M059J (cell line): ENCODE measurements around the gene HBS1L. TPM values are rescaled to one million over a fixed set of nuclear protein-coding genes. Genes with fewer than 3 reads are reported as not detected.

ENCODE experiments used
- DNase-seq: peaks from one replicate; pipeline ENCODE4 v3.0.0-alpha.2; 2012; ENCODE audit warnings: low read depth
- total RNA-seq: library from RNA; depleted of rRNA; stranded (reverse); fragments of >200 nt; shearing (Covaris generic); gene quantifications from 2 replicates; pipeline ENCODE4 v1.2.3, GENCODE V29; 2014

The HBS1L gene
- total RNA-seq, 1 experiment from 2014 or later: 137 TPM

DNA sequence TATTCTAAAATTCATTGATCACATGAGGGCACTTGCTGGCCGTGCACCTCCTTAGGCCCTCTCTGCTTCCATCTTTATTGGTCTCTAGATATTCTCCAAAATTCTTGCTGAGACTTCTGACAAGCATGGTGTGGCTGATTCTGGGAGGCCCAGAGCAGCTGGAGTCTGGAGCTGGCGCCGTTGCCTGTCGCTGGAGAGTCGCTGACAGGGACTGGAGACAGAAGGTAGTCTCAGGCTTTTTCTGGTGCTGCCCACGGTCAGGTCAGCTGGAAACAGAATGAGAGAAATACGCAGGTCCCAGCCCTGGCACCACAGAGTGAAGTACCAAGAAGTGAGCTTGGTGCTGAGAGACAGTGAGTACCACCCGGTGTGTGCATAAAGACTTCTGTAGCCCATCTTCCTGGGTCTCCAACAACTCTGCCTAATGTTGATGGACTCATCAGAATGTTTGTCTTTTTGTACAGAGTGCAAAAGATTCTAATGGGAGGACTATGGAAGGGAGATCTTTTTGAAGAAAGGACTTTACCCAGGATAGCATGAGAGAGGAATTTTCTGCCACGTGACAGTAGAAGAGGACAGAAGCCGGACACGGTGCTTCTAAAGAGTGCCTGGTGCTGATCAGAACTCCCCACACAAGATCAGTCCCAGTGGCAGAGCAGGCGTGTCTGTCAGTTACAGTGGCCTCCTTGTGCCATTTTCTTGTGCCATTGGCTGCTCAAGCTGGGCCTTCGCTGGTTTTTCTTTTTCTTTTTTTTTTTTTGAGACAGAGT is 102.9 kb downstream of the HBS1L start:
- DNase-seq: no peak

DNA sequence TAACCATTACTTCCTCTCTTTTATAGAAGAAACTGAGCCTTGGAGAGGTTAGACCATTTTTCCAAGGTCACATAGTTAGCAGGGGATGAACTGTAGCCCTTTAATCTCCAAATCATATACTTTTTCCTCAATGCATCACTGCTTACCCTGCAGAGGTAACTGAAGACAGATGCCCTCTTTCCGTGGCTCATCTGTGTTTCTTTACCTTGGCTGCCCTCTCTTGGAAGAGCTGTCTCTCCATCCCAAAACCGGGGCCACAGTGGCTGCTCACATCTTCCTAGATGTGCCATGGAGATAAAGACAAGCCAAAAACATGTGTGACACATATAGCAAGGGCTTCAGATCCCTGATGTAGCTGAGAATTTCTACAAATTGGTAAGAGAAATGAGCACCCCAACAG is 104.1 kb downstream of the HBS1L start:
- DNase-seq: no peak

DNA sequence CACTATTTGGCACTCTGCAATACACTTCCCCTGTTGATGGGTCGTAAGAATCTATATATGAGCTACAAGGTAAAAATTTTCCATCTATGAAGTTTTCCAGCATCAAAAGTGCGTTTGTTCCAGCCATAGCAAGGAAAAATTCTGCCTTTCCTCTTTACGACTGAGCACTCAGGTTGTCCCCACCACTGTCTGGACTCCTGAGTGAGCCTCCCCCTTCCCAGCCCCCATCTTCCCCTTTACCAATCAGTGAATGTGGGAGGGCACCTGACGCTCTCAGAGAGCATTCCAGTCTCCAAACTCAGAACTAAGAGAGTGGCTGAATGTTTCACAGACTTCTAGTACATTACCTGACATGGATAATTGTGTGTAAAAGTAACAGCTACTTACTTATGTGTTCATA is 104.7 kb downstream of the HBS1L start, which contains the start of gene ALDH8A1:
TSS of gene ALDH8A1 (minus strand) at position 175 of the 400 bp plus-strand sequence. CDS start at position 127, 48 bp downstream.
- no peak for DNase-seq

- no peak for DNase-seq
Measured at GRCh38 chr6:134948691-134949090, 105.9 kb downstream of the HBS1L start.

GRCh38 chr6:134948142-134948541 is 106.5 kb downstream of the HBS1L start:
- DNase-seq: no peak

DNA sequence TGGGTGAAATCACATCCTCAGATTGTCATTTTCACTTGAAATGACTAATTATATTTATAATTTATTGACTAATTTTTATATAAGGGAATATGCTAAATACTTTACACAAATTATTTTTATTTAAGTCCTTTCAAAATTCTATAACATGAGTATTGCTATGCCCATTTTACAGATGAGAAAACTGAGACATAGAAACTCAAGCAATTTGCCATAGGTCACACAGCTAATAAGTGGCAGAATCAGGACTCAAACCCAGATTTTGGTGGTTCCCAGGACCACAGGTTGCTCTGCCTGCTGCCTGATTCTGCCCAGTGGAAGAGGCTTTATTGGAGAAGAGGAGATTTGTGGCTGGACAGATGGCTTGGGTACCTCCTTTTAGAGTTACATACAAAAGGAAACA is 109.6 kb downstream of the HBS1L start:
- no peak for DNase-seq

DNA sequence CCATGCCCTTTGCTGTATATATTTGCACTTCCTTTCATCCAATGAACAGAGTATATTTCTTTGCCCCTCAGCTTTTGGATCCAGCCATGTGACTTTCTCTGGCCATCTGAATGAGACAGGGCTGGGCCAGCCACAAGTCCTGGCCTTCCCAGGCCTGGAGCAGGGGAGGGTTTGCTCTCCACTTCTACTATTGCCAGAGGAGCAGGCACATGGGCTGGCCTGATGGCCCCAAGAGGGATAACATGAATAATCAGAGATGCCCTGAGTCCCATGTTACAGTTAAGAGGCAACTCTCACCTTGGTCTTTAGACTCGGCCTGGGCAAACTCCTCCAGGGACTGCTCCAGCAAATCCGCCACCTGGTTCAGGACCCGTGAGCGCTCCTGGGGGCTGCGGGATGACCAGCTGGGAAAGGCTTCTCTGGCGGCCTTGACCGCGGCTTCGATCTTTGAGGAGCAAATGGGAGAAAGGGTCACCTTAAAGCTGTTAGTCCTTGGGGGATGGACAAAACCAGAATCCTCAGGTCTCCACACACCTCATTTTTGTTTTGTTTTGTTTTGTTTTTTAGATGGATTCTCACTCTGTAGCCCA is 111.0 kb downstream of the HBS1L start:
- DNase-seq: no peak

DNA sequence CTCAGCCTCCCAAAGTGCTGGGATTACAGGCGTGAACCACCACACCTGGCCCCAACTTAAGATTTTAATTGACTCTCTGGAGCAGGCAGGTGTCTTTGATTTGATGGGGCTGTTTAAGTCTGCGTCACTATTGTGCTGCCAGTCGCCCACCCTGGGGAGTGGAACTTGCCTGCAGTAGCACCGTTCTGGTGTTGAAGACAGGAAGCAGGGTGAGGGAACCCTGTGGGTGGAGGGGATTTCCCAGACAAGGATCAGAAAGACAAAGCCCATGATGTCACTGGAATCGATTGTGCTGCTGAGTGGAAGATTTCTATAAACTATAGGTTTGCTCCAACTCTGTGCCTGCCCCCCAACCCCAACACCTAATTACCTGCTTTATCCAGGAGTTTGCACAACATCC is 115.7 kb downstream of the HBS1L start:
- DNase-seq: no peak

- DNase-seq: peak; percentile 45
Measured at GRCh38 chr6:134937426-134937825, 117.2 kb downstream of the HBS1L start.

- DNase-seq: peak; percentile 87
Measured at GRCh38 chr6:134936931-134937330, 117.7 kb downstream of the HBS1L start.

GRCh38 chr6:134936476-134936875 is 118.1 kb downstream of the HBS1L start:
- no peak for DNase-seq

GRCh38 chr6:134934793-134935485 is 119.7 kb downstream of the HBS1L start:
- peak; percentile 53 for DNase-seq

DNA sequence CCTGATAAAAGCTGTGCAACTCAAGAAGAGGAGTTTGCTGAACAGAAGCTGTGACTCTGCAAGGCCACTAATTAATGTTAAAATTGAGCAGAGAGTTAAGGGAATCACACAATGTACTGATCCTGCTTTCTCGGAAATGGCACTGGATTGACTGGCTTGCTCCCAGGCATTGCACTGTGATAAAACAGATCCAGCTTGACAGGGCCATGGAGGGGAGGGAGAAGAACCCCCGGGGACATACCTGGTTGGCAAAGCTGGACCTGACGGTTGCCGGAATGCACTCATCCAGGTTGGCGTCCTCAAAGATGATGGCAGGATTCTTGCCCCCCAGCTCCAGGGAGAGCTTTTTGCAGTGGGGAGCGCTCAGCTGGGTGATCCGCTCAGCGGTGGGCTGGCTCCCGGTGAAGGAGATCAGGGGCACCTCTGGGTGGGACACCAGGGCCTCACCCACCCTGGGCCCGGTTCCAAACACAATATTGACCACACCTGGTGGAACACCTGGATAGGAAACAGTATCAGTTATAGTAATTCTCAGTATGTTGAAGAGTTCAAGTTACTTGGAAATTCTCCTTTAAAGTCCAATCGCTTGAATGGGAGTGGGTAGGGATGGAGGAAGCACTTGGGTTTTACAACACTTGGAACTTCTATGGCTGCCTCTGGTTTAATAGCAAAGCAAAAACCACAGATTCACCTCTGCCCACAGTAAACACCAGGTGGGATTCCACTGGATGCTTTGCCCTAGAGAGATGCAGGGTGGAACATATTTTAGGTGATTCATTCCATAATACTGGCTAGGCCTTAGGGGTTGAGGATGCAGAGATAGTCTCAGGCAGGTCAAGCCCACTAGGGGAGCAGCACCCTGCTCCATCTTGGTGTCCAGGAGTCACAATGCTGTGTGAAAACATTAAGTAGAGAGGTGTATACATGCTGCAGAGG is 121.8 kb downstream of the HBS1L start:
- no peak for DNase-seq

DNA sequence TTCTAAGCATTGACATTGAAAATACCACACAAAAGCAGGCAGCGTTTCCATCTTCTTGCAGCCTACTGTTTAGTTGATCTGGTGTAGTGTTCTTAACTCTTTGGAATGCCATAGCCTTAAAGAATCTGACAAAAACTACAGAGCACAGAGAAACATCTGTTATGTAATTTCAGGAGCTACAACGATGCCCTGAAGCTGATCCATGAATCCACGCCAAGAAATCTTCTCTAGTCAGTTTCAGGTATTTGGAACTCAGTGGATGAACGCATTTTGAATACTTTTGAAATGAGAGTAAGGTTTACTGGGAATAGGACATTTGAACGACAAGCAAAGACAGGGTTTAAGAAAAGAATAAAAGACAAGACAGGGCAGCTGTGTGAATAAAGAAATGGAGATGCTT is 122.5 kb downstream of the HBS1L start:
- no peak for DNase-seq

DNA sequence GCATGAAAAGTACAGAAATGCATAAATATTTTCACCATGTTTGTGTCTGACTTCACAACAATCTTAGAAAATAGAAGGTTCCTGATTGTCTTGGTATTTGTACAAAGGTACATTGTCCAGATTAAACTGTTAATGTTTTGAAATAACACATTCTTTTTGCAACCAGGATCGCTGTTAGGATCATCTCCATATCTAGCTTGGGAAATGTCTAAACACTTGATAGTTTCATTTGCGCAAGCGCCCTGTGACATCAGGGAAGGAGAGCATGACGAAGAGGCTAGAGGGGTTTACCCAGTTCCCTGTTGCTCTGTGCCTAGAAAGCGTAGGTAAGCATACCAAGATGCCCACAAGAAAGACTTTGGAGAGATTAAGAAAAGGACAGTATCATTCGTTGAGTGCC is 124.2 kb downstream of the HBS1L start:
- no peak for DNase-seq

DNA sequence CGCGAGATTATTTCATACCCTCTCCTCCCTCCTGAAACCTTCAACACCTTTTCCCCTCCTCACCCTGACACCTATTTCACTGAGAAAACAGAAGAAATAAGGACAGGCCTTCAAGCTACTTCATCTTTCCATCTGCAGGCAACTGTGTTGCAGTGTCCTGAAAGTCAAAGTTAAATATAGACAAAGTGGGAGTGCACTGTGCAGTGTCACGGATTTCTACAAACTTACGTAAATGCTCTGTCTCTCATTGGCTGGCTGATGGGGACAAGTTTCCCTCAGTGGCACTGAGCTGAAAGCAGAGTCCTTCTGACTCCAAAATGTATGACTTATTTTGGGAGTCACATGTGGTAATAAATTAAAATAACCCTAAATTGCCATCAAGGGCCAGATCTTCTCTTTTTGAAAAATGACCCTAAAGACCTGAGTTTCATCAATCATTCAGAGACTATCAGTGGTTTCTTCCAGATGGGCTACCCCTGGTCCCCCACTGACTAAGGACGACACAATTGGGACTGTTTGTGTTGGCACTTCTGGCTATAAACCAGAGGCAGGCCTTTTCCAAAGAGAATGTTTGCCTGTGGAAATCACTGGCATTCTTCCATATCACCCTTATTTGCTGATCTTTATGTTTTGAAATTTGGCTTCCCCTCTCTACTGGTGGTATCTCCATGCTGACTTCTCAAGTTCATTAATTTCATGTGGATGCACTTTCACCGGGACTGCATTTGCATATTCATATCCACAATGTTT is 126.3 kb downstream of the HBS1L start:
- no peak for DNase-seq

DNA sequence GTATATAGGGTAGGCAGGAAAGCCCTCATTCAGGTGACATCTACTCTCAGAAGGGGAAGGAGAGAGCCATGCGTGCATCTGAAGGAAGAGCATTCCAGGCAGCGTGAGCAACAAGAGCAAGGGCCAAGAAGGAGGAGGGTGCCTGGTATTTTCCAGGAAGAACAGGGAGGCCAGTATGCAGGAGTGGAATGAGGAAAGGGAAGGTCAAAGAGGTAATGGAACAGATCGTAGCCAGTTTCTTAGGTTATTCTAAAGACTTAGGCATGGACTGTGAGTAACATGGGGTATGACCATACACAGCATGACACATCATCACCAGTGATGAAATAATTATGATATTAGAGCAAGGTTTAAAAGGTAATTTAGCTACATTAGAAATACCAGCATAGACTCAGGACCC is 128.8 kb downstream of the HBS1L start:
- DNase-seq: no peak

DNA sequence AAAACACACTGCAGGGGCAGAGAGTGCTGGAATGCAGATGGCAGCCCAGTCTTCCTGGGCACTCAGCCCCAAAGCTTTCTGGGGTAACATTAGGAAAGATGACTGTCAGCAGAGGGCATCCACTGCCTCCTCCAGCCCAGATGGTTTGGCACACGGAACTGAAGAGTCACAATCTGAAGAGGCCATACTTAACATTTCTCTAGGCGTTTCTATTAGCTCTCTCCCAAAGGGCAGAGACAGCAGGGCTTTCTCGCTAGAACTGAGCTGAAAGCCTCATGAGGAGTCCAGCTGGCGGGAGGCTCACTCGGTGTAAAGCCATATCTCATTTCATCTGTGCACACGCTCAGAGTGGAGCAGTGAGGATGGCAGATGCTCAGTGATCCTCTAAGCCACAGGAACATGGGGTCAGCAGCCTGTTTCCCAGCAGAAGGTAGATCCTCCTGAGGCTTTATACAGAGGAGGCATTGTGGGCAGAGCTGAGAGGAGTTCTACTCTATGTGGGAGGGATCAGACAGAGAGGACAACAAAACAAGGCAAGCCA is 132.8 kb downstream of the HBS1L start:
- DNase-seq: no peak

- DNase-seq: no peak
Measured at GRCh38 chr6:134921276-134921675, 133.3 kb downstream of the HBS1L start.

GRCh38 chr6:134920422-134920821 is 134.2 kb downstream of the HBS1L start:
- no peak for DNase-seq
